ENCODE results near the gene ZNF423.

ZNF423 gene

DNA sequence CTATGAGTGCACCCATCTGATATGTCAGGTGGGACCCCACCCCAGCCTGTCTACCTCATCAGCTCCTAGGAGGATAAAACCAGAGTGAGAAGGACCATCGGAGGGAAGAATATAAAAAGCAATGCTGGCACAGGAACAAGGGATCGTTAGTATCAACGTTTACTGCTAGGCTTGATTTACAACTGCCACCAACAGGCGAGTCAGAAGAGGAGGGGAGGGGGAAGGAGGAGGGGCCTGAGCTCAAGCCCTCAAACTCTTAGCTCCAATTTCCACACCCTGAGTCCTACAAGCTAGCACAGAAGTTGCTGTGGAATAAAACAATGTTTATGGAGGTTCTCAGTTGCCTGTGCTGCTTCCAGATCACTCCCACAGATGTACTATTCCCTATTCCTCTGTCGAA lies 247.8 kb downstream of the ZNF423 start:
- Histone ChIP-seq H3K4me3 (ENCODE audit: low read depth, low read length) (no peak overlapping the region), H3K4me1 (ENCODE audit: control insufficient read depth, insufficient read depth, low read length) (peaks cover 15% of the 10 kb centered on the region), H3K36me3 (ENCODE audit: control insufficient read depth, insufficient read depth, low read length) (no peaks in the 10 kb centered on the region), H3K27me3 (ENCODE audit: control insufficient read depth, insufficient read depth, low read length) (no peaks in the 10 kb centered on the region), H3K9me3 (ENCODE audit: control insufficient read depth, insufficient read depth, low read length) (no peaks in the 10 kb centered on the region), H3K27ac (ENCODE audit: low read depth, low read length) (no peak overlapping the region), H3K9ac (ENCODE audit: low read depth, low read length) (no peak overlapping the region)

DNA sequence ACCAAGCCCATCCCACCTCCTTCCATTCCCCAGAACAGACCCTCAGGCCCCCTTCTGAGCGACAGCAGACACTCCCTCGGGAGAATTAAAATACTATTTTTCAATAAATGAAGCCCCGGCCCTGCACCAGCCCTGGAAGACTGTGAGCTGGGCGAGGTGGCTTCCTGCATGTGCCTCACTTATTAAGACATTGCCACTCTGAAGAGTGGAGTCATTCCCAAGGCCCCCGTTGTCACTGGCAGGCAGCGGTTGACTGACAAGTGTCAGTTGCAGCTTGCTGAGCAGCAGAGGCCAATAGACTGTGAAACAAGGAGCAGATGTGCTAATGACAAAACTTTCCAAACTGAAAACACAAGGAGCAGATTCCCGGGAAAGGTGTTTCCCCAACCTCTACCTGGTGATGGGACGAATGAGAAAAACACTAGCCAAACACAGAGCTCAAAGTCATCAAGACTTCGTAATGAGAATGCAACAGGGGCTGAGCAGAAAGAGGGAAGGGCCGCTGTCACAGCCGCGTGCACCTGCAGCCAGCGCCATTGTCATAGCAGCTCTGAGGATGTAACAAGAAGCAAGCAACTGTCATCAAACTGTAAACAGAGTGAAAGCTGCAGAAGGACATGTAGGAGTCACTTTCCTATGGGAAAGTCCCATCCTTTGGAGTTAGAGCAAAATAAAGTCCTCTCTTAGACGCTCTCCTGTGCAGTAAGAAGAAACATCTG lies 250.2 kb downstream of the ZNF423 start:
- Histone ChIP-seq H3K4me1 (ENCODE audit: control insufficient read depth, insufficient read depth, low read length) (peaks cover 15% of the 10 kb centered on the region), H3K27ac (ENCODE audit: low read depth, low read length) (no peak overlapping the region), H3K9ac (ENCODE audit: low read depth, low read length) (no peak overlapping the region), H3K36me3 (ENCODE audit: control insufficient read depth, insufficient read depth, low read length) (no peaks in the 10 kb centered on the region), H3K27me3 (ENCODE audit: control insufficient read depth, insufficient read depth, low read length) (no peaks in the 10 kb centered on the region), H3K9me3 (ENCODE audit: control insufficient read depth, insufficient read depth, low read length) (no peaks in the 10 kb centered on the region), H3K4me3 (ENCODE audit: low read depth, low read length) (no peak overlapping the region)

DNA sequence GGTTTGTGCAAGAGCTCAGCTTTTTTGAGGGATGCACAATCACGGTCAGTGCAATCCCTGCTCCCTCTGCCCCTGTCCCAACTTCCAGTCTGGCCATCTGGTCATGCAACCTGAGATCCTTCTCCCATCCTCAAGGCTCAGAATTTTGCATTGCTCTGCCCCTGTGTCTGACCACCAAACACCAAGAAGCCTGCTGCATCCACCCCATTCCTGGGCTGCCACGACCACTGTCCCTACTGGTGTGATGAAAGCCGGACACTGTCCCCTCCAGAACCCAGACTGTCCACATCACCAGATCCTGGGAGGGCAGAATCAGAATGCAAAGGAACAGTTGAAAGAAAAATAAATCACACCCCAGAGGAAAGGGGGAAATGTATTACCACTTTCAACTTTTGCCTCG lies 251.3 kb downstream of the ZNF423 start:
- no peaks in the 10 kb centered on the region for H3K9me3 ChIP-seq (ENCODE audit: control insufficient read depth, insufficient read depth, low read length)
- no peak overlapping the region for H3K9ac ChIP-seq (ENCODE audit: low read depth, low read length)
- H3K36me3 ChIP-seq (ENCODE audit: control insufficient read depth, insufficient read depth, low read length), result no peaks in the 10 kb centered on the region
- H3K4me3 ChIP-seq (ENCODE audit: low read depth, low read length), result no peak overlapping the region
- peaks cover 19% of the 10 kb centered on the region for H3K4me1 ChIP-seq (ENCODE audit: control insufficient read depth, insufficient read depth, low read length)
- no peaks in the 10 kb centered on the region for H3K27me3 ChIP-seq (ENCODE audit: control insufficient read depth, insufficient read depth, low read length)
- H3K27ac ChIP-seq (ENCODE audit: low read depth, low read length), result no peak overlapping the region

DNA sequence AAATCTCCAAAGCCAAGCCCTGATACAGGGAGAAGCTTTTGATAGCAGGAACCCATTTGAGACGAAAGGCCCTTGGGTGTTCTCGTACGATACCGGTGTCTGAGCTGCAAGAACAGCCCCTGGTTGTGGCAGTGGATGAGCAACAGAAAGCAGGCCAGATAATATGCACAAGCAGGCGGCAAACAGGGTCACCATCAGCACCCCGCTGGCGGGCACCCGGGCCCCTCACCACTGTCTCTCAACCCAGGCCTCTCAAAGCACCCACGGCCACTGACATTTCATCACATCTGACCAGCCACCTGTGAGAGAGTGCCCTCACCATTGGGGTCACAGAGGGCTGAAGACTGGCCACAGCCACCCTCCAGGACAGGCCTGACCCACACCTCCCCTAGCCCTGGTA lies 252.0 kb downstream of the ZNF423 start:
- Histone ChIP-seq H3K27ac (ENCODE audit: low read depth, low read length) (no peak overlapping the region), H3K4me3 (ENCODE audit: low read depth, low read length) (no peak overlapping the region), H3K36me3 (ENCODE audit: control insufficient read depth, insufficient read depth, low read length) (no peaks in the 10 kb centered on the region), H3K4me1 (ENCODE audit: control insufficient read depth, insufficient read depth, low read length) (peaks cover 18% of the 10 kb centered on the region), H3K27me3 (ENCODE audit: control insufficient read depth, insufficient read depth, low read length) (no peaks in the 10 kb centered on the region), H3K9me3 (ENCODE audit: control insufficient read depth, insufficient read depth, low read length) (no peaks in the 10 kb centered on the region), H3K9ac (ENCODE audit: low read depth, low read length) (no peak overlapping the region)

DNA sequence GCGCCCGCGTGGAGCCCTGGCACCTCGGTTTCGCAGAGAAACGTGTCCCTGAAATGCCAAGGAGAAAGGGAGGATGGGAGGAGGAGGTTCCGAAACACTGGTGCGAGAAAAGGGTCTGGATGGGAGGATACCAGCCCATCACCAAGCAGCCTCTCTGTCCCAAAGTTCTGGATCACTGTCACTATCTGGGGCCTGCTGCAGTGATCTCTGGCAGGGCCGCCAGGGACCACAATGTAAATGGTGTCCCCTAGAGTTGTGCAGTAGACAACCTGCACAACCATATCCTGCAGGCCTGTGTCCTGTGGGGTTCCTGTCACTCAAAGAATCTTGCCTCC lies 253.0 kb downstream of the ZNF423 start:
- H3K27me3 ChIP-seq (ENCODE audit: control insufficient read depth, insufficient read depth, low read length), result no peaks in the 10 kb centered on the region

DNA sequence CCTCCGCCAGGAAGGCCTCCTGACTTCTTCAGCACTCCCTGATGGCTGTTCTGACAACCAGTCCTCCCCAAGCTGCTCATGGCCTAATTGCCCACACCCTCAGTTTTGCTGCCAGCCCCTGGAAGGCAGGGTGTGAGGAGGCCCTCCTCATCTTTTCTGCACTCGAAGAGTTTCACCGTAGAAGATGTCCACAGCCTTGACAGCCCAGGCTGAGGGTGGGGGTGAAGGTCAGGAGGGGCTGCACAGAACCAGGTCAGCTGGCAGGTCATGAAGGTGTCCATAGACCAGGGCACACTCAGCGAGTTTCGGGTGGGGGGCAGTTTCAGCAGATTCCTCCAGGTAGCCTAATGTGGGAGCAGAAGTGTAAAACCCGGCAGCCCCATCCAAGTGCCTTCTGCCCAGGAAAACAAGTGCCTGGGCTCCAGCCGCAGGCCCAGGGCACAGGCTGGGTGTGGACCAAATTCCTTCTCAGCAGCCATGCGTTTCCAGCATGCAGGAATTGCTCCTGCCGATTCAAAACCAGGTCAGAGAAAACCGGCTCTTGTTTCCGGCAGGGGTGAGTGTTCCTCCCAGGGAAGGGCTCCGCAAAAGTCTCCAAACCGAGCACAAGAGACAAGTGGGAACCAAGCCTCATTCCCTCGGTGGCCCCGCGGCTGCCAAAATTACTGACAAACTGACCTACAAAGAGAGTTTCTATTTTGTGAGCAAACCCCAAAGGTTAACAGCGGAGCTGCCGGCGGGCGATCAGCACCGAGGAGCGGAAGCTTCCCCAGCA lies 253.5 kb downstream of the ZNF423 start:
- no peaks in the 10 kb centered on the region for H3K27me3 ChIP-seq (ENCODE audit: control insufficient read depth, insufficient read depth, low read length)
- no peaks in the 10 kb centered on the region for H3K9me3 ChIP-seq (ENCODE audit: control insufficient read depth, insufficient read depth, low read length)
- H3K9ac ChIP-seq (ENCODE audit: low read depth, low read length), result no peak overlapping the region
- H3K27ac ChIP-seq (ENCODE audit: low read depth, low read length), result no peak overlapping the region
- H3K4me3 ChIP-seq (ENCODE audit: low read depth, low read length), result no peak overlapping the region
- H3K4me1 ChIP-seq (ENCODE audit: control insufficient read depth, insufficient read depth, low read length), result peaks cover 4% of the 10 kb centered on the region; the same call in 1 of the 2 replicates
- no peaks in the 10 kb centered on the region for H3K36me3 ChIP-seq (ENCODE audit: control insufficient read depth, insufficient read depth, low read length)

More for the DNA sequence above, 253.0 kb downstream of the ZNF423 start:
- H3K27ac ChIP-seq (ENCODE audit: low read depth, low read length), result no peak overlapping the region
- H3K36me3 ChIP-seq (ENCODE audit: control insufficient read depth, insufficient read depth, low read length), result no peaks in the 10 kb centered on the region
- H3K9ac ChIP-seq (ENCODE audit: low read depth, low read length), result no peak overlapping the region
- H3K4me3 ChIP-seq (ENCODE audit: low read depth, low read length), result no peak overlapping the region
- H3K4me1 ChIP-seq (ENCODE audit: control insufficient read depth, insufficient read depth, low read length), result peaks cover 8% of the 10 kb centered on the region
- no peaks in the 10 kb centered on the region for H3K9me3 ChIP-seq (ENCODE audit: control insufficient read depth, insufficient read depth, low read length)

DNA sequence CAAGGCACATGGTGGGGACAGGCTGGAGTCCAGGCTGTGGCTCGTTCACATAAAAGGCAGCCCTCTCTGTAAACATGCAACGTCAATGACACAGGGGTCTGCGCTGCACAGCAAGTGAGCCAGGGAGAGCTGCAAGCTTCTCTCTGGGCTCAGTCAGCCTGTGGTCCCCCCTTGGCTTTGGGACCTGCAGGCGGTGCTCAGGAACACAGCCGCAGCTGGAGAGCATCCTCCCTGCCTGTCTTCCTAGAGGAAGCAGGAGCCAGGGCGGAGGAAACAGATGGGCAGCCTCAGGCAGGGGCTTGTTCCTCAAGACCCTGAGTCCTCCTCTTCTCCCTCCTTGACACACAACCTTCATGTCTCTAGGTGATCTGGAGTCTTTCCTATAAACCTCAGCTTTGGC lies 254.3 kb downstream of the ZNF423 start:
- Histone ChIP-seq H3K27ac (ENCODE audit: low read depth, low read length) (no peak overlapping the region), H3K9ac (ENCODE audit: low read depth, low read length) (no peak overlapping the region), H3K27me3 (ENCODE audit: control insufficient read depth, insufficient read depth, low read length) (no peaks in the 10 kb centered on the region), H3K36me3 (ENCODE audit: control insufficient read depth, insufficient read depth, low read length) (no peaks in the 10 kb centered on the region), H3K4me1 (ENCODE audit: control insufficient read depth, insufficient read depth, low read length) (peaks cover 11% of the 10 kb centered on the region), H3K9me3 (ENCODE audit: control insufficient read depth, insufficient read depth, low read length) (no peaks in the 10 kb centered on the region), H3K4me3 (ENCODE audit: low read depth, low read length) (no peak overlapping the region)

DNA sequence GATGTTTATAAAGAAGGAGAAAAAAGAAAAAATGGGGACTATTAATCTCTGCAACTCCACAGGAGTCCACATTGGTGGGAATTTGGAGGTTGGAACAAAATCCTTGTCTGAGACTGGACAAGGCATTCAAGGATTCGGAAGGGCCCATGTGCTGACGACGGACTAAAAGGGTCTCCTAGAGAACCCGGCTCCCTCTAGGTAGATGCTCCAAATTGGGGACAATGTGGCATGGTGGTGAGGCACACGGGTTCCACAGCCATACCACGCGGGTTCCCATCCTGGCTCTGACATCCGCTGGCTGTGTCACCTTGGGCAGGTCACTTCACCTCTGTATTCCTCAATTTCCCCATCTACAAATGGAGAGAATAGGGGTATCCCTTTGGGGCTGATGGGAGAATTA lies 254.9 kb downstream of the ZNF423 start:
- Histone ChIP-seq H3K4me1 (ENCODE audit: control insufficient read depth, insufficient read depth, low read length) (peaks cover 17% of the 10 kb centered on the region), H3K4me3 (ENCODE audit: low read depth, low read length) (no peak overlapping the region), H3K9ac (ENCODE audit: low read depth, low read length) (no peak overlapping the region), H3K36me3 (ENCODE audit: control insufficient read depth, insufficient read depth, low read length) (no peaks in the 10 kb centered on the region), H3K27ac (ENCODE audit: low read depth, low read length) (no peak overlapping the region), H3K9me3 (ENCODE audit: control insufficient read depth, insufficient read depth, low read length) (no peaks in the 10 kb centered on the region), H3K27me3 (ENCODE audit: control insufficient read depth, insufficient read depth, low read length) (no peaks in the 10 kb centered on the region)

DNA sequence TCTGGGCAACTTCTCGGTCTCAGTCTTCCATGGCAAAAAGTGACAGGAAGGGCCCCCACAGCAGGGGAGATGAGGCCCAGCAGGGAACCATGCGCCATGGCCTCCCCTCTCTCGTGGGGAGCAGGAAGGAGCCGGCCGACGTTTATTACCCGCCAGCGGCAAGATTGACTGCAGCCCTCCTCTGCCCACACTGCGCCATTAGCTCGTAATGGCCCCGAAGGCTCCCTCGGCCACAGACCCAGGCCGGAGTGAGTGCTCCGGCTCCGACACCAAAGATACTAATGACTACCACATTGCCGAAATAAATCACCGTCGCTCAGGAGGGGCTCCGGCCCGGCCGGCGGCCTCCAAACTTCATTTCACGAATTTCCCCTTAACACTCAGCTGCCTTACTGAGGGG lies 255.4 kb downstream of the ZNF423 start:
- H3K4me1 ChIP-seq (ENCODE audit: control insufficient read depth, insufficient read depth, low read length), result peaks cover 21% of the 10 kb centered on the region
- no peaks in the 10 kb centered on the region for H3K27me3 ChIP-seq (ENCODE audit: control insufficient read depth, insufficient read depth, low read length)
- H3K36me3 ChIP-seq (ENCODE audit: control insufficient read depth, insufficient read depth, low read length), result no peaks in the 10 kb centered on the region
- H3K4me3 ChIP-seq (ENCODE audit: low read depth, low read length), result no peak overlapping the region
- no peak overlapping the region for H3K27ac ChIP-seq (ENCODE audit: low read depth, low read length)
- no peaks in the 10 kb centered on the region for H3K9me3 ChIP-seq (ENCODE audit: control insufficient read depth, insufficient read depth, low read length)
- H3K9ac ChIP-seq (ENCODE audit: low read depth, low read length), result no peak overlapping the region

DNA sequence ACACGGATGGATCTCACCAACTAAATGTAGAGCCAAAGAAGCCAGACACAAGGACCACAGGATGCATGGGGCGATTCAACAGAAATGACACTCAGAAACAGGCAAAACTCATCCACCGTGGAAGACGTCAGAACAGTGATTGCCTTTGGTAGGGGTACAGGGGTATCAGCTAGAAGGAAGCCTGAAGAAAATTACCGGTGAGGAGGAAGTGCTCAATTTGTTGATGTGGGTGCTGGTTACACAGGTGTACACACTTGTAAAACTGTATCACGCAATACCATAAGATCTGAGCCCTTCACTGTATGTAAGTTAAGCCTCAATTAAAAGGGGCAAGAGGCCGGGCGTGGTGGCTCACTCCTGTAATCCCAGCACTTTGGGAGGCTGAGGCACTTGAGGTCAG lies 256.2 kb downstream of the ZNF423 start:
- H3K9ac ChIP-seq (ENCODE audit: low read depth, low read length), result no peak overlapping the region
- H3K27ac ChIP-seq (ENCODE audit: low read depth, low read length), result no peak overlapping the region
- no peak overlapping the region for H3K4me3 ChIP-seq (ENCODE audit: low read depth, low read length)
- H3K36me3 ChIP-seq (ENCODE audit: control insufficient read depth, insufficient read depth, low read length), result no peaks in the 10 kb centered on the region
- H3K4me1 ChIP-seq (ENCODE audit: control insufficient read depth, insufficient read depth, low read length), result peaks cover 25% of the 10 kb centered on the region
- H3K27me3 ChIP-seq (ENCODE audit: control insufficient read depth, insufficient read depth, low read length), result no peaks in the 10 kb centered on the region
- no peaks in the 10 kb centered on the region for H3K9me3 ChIP-seq (ENCODE audit: control insufficient read depth, insufficient read depth, low read length)

DNA sequence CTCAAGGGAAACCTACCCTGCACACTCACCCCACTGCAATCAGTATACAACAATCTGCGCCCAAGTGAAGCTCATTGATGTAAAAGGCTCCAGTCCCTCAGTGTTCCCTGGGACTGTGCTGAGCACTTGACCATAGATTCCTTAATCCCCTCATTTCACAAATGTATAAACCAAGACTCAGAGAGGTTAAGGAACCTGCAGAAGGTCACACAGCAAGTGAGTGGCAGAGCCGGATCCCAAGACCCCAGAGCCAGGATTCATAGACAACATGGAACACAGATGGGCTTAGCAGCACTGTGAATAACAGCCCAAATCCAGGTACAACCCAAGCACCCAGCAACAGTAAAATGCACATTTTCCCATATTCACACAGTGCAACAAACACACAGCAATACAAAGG lies 256.6 kb downstream of the ZNF423 start:
- no peak overlapping the region for H3K4me3 ChIP-seq (ENCODE audit: low read depth, low read length)
- no peaks in the 10 kb centered on the region for H3K36me3 ChIP-seq (ENCODE audit: control insufficient read depth, insufficient read depth, low read length)
- H3K9me3 ChIP-seq (ENCODE audit: control insufficient read depth, insufficient read depth, low read length), result no peaks in the 10 kb centered on the region
- no peaks in the 10 kb centered on the region for H3K27me3 ChIP-seq (ENCODE audit: control insufficient read depth, insufficient read depth, low read length)
- peaks cover 25% of the 10 kb centered on the region for H3K4me1 ChIP-seq (ENCODE audit: control insufficient read depth, insufficient read depth, low read length)
- H3K27ac ChIP-seq (ENCODE audit: low read depth, low read length), result no peak overlapping the region
- H3K9ac ChIP-seq (ENCODE audit: low read depth, low read length), result no peak overlapping the region

All from HUES48 (cell line).